MM.1S (cell line): ENCODE results near the gene LDLRAD1.
"Not testable (repeated sequence)": the region's sequence is repeated elsewhere in the genome, so short reads cannot be mapped to it uniquely, and the experiment has no call there.

Experiments
- DNase-seq: peaks from one replicate; pipeline ENCODE4 v3.0.0-alpha.2; 2015
- H2AFZ ChIP-seq: fragments of 300-600 bp; sonication (generic); 2 replicates; pipeline ENCODE4 v1.6.0; 2016; ENCODE audit warnings: antibody characterized with exemption, low read length
- H3F3A ChIP-seq: fragments of 300-600 bp; sonication (generic); 2 replicates; pipeline ENCODE4 v1.6.1; 2016; ENCODE audit warnings: mild to moderate bottlenecking, antibody characterized with exemption, low read length, moderate library complexity, mixed read lengths; ENCODE audit not compliant: insufficient read depth
- H3K27ac ChIP-seq: fragments of 300-600 bp; sonication (generic); 2 replicates; pipeline ENCODE4 v1.5.1; 2016; ENCODE audit warnings: mild to moderate bottlenecking, low read length
- H3K27me3 ChIP-seq: fragments of 300-600 bp; sonication (generic); replicated peaks from 2 replicates; pipeline ENCODE4 v1.6.0; 2016; ENCODE audit warnings: low read length; ENCODE audit not compliant: insufficient read depth
- H3K36me3 ChIP-seq: fragments of 300-600 bp; sonication (generic); replicated peaks from 2 replicates; pipeline ENCODE4 v1.6.1; 2016; ENCODE audit warnings: mild to moderate bottlenecking, low read length, mixed read lengths; ENCODE audit not compliant: insufficient read depth
- H3K4me1 ChIP-seq: fragments of 300-600 bp; sonication (generic); 2 replicates; pipeline ENCODE4 v1.6.1; 2016; ENCODE audit warnings: low read length, mixed read lengths
- H3K4me2 ChIP-seq: fragments of 300-600 bp; sonication (generic); 2 replicates; pipeline ENCODE4 v1.6.0; 2016; ENCODE audit warnings: low read depth, low read length
- H3K4me3 ChIP-seq: fragments of 300-600 bp; sonication (generic); 2 replicates; pipeline ENCODE4 v1.5.1; 2016; ENCODE audit warnings: low read length, mixed read lengths
- H3K79me2 ChIP-seq: fragments of 300-600 bp; sonication (generic); 2 replicates; pipeline ENCODE4 v1.6.1; 2016; ENCODE audit warnings: mixed run types, low read length, mixed read lengths
- H3K9ac ChIP-seq: fragments of 300-600 bp; sonication (generic); 2 replicates; pipeline ENCODE4 v1.6.1; 2016; ENCODE audit warnings: low read length, mixed read lengths
- H3K9me2 ChIP-seq: fragments of 300-600 bp; sonication (generic); replicated peaks from 2 replicates; pipeline ENCODE4 v1.6.1; 2016; ENCODE audit warnings: mild to moderate bottlenecking, low read length, mixed read lengths; ENCODE audit not compliant: insufficient read depth
- H3K9me3 ChIP-seq: fragments of 300-600 bp; sonication (generic); replicated peaks from 2 replicates; pipeline ENCODE4 v1.6.1; 2016; ENCODE audit warnings: mild to moderate bottlenecking, low read length, mixed read lengths; ENCODE audit not compliant: insufficient read depth
- H4K20me1 ChIP-seq: fragments of 300-600 bp; sonication (generic); 2 replicates; pipeline ENCODE4 v1.6.1; 2016; ENCODE audit warnings: mild to moderate bottlenecking, low read length, moderate library complexity, mixed read lengths; ENCODE audit not compliant: insufficient read depth
- EZH2 ChIP-seq: fragments of 300-600 bp; sonication (generic); optimal IDR thresholded peaks from 2 replicates; pipeline ENCODE3; 2017; ENCODE audit warnings: low read depth, mild to moderate bottlenecking, antibody characterized with exemption, low read length, mixed read lengths
- EZH2phosphoT487 ChIP-seq: fragments of 300-600 bp; sonication (generic); IDR thresholded peaks from 2 replicates; pipeline ENCODE4 v1.6.1; 2018; ENCODE audit warnings: antibody characterized with exemption, low read length
- TF ChIP-seq, protein P1 (sequence below): fragments of 300-600 bp; sonication (generic); IDR thresholded peaks from 2 replicates; pipeline ENCODE4 v1.5.1; 2016; ENCODE audit warnings: antibody characterized with exemption, low read length, mixed read lengths

Gene LDLRAD1

DNA sequence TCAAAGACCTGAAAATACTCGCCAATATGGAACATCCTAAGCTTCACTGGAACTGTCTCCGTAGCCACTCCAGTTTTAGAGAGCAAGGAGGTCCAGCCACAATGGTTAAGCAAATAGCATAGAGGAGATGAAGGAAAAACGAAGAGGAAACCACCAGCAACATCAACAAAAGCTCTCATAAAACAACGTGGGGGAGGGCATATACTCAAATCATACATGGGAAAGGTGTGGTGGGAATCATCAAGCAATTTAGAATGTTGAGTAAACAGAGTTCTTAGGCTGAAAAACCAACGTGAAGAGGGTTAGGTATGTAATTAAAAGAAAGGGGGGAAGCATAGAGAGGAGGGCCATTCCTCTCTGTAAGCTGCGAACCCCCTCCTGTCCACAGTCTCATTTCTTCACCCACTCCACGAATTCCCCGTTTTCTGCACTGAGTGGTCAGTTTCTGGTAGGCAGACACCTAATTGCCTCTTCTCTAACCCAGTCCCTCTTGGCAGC is 34.0 kb upstream of the LDLRAD1 start:
- Histone ChIP-seq H3K36me3 (no peaks in the 10 kb centered on the region), H3K79me2 (peaks cover 72% of the 10 kb centered on the region), H4K20me1 (no peaks in the 10 kb centered on the region), H3F3A (peaks cover 18% of the 10 kb centered on the region), H2AFZ (peak overlapping the region; percentile 61; the same call in 1 of the 2 replicates), H3K4me3 (peak overlapping the region; percentile 97), H3K4me2 (peak overlapping the region; percentile 58), H3K9ac (peak overlapping the region; percentile 91), H3K27ac (peak overlapping the region; percentile 86; the same call in 1 of the 2 replicates), H3K9me3 (no peaks in the 10 kb centered on the region), H3K27me3 (no peaks in the 10 kb centered on the region), H3K4me1 (peaks cover 24% of the 10 kb centered on the region), H3K9me2 (no peaks in the 10 kb centered on the region)
- no peak for DNase-seq
- TF ChIP-seq, protein P1, sequence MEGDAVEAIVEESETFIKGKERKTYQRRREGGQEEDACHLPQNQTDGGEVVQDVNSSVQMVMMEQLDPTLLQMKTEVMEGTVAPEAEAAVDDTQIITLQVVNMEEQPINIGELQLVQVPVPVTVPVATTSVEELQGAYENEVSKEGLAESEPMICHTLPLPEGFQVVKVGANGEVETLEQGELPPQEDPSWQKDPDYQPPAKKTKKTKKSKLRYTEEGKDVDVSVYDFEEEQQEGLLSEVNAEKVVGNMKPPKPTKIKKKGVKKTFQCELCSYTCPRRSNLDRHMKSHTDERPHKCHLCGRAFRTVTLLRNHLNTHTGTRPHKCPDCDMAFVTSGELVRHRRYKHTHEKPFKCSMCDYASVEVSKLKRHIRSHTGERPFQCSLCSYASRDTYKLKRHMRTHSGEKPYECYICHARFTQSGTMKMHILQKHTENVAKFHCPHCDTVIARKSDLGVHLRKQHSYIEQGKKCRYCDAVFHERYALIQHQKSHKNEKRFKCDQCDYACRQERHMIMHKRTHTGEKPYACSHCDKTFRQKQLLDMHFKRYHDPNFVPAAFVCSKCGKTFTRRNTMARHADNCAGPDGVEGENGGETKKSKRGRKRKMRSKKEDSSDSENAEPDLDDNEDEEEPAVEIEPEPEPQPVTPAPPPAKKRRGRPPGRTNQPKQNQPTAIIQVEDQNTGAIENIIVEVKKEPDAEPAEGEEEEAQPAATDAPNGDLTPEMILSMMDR, result no peak
- no peak for TF ChIP-seq EZH2
- no peak for TF ChIP-seq EZH2phosphoT487

DNA sequence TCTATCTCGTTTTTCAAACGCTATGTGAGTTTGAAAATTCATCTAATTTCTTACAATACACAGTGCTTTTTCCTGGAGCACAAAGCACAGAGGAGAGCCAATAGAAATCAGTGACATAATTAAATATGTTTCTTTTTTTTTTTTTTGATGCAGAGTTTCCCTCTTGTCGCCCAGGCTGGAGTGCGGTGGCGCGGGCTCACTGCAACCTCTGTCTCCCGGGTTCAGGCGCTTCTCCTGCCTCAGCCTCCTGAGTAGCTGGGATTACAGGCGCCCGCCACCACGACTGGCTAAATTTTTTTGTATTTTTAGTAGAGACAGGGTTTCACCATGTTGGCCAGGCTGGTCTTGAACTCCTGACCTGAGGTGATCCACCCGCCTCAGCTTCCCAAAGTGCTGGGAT is 32.4 kb upstream of the LDLRAD1 start:
- not testable (repeated sequence) for DNase-seq, H3K9me2 ChIP-seq, H3K4me2 ChIP-seq

DNA sequence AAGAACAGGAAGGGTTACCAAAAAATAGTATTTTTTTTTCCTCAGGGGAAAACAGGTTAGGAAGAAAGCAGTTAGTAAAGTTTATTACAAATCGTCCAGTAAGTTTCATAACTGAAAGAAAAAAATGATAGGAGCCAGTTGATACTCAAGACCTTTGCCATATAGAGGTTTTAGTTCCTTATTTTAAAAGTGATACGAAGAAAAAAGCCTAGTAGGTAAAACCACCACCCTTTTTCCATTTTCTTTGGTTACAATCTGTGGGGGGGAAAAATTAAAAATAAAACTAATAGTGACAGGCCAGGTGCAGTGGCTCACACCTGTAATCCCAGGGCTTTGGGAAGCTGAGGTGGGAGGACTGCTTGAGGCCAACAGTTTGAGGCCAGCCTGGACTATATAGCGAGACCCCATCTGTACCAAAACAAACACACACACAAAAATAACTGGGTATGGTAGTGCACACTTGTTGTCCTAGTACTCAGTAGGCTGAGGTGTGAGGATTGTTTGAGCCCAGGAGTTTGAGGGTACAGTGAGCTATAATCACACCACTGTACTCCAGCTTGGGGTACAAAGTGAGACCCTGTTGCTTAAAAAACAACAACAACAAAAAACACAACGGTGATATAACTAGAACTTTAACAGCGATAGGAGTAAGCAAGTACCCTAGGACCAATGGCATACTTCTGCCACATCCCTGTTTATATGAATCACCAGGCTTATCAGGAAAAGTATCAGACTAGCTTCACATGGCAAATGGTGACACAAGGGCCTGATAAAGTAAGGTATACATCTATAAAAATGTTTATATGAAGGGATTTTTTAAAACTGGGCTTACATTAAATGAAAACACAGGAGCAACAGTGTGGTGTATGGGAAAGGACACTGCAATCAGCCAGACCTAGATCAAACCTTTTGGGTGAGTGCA is 29.7 kb upstream of the LDLRAD1 start:
- H3K27ac ChIP-seq, result peak overlapping the region; percentile 75; the same call in 1 of the 2 replicates
- no peak overlapping the region for H2AFZ ChIP-seq
- peak; percentile 42 for DNase-seq
- no peaks in the 10 kb centered on the region; the same call in 1 of the 2 replicates for H4K20me1 ChIP-seq
- TF ChIP-seq, protein P1, result no peak
- TF ChIP-seq EZH2phosphoT487, result no peak
- TF ChIP-seq EZH2, result no peak
- H3K36me3 ChIP-seq, result no peaks in the 10 kb centered on the region; the same call in 1 of the 2 replicates
- H3K4me2 ChIP-seq, result peak overlapping the region; percentile 66
- peak overlapping the region; percentile 34 for H3K4me3 ChIP-seq
- H3K9ac ChIP-seq, result peak overlapping the region; percentile 11; the same call in 1 of the 2 replicates
- peaks cover 92% of the 10 kb centered on the region for H3K79me2 ChIP-seq
- H3K9me2 ChIP-seq, result no peaks in the 10 kb centered on the region
- H3K4me1 ChIP-seq, result peaks cover 21% of the 10 kb centered on the region
- no peaks in the 10 kb centered on the region for H3K9me3 ChIP-seq
- no peaks in the 10 kb centered on the region for H3K27me3 ChIP-seq
- peaks cover 14% of the 10 kb centered on the region for H3F3A ChIP-seq

More for the DNA sequence above, 32.4 kb upstream of the LDLRAD1 start:
- H3F3A ChIP-seq, result peaks cover 18% of the 10 kb centered on the region
- not testable (repeated sequence) for H2AFZ ChIP-seq, H3K36me3 ChIP-seq, H4K20me1 ChIP-seq, H3K9me3 ChIP-seq, H3K9ac ChIP-seq, H3K27me3 ChIP-seq, H3K27ac ChIP-seq, H3K4me3 ChIP-seq
- peaks cover 87% of the 10 kb centered on the region for H3K79me2 ChIP-seq
- peaks cover 26% of the 10 kb centered on the region for H3K4me1 ChIP-seq
